Type B pancreatic cell (in vitro differentiated cells): ENCODE data around the gene SHROOM4. TPM values are rescaled to one million over a fixed set of nuclear protein-coding genes. Genes with fewer than 3 reads are reported as not detected.

ENCODE experiments used
- DNase-seq: peaks from one replicate; pipeline ENCODE4 v3.0.0; 2021; ENCODE audit warnings: mixed read lengths; ENCODE audit not compliant: unreplicated experiment; ENCODE audit errors: extremely low spot score
- H3K27ac Mint-ChIP-seq: 2 replicates; pipeline ENCODE4 v1.8.0; 2021; ENCODE audit warnings: mild to moderate bottlenecking, mixed read lengths
- H3K27me3 Mint-ChIP-seq: 2 replicates; pipeline ENCODE4 v1.8.0; 2021; ENCODE audit warnings: mixed read lengths
- H3K36me3 Mint-ChIP-seq: 2 replicates; pipeline ENCODE4 v1.8.0; 2021; ENCODE audit warnings: mixed read lengths
- H3K4me1 Mint-ChIP-seq: one replicate; pipeline ENCODE4 v1.8.0; 2021; ENCODE audit warnings: mixed read lengths; ENCODE audit not compliant: unreplicated experiment
- H3K4me3 Mint-ChIP-seq: 2 replicates; pipeline ENCODE4 v1.8.0; 2021; ENCODE audit warnings: mild to moderate bottlenecking, mixed read lengths
- H3K9me3 Mint-ChIP-seq: 2 replicates; pipeline ENCODE4 v1.8.0; 2021; ENCODE audit warnings: mixed read lengths
- CTCF ChIP-seq: fragments of 200-600 bp; sonication (generic); conservative IDR thresholded peaks from 2 replicates; pipeline ENCODE4 v1.5.0; 2021; ENCODE audit warnings: antibody characterized with exemption, mild to moderate bottlenecking
- total RNA-seq: library from RNA; stranded (reverse); gene quantifications from 2 replicates; pipeline ENCODE4 v1.2.1, GENCODE V29; 2021; ENCODE audit warnings: low replicate concordance

Gene SHROOM4
- total RNA-seq, 1 donor from 2014 or later, result 13.3 TPM

DNA sequence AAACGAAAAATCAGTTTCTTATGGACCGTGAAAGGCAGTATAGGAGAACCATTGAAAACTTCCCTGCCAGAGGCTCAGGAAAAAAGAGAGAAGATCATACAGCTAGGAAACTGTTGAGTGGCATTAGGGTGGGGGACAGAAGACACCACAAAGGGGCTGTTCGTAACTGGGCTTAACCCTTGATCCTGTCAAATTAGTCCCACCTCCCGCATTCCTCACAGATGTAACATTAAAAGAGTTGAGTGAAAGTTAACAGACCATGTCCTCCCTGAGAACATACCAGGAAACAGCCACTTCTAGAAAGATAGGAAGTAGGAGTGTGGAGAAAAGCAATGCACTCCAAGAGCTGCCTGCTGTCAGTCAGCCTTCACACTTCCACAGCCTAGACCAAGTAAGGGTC is 8.7 kb downstream of the SHROOM4 start:
- no peaks in the 10 kb centered on the region for H3K27me3 Mint-ChIP-seq
- peaks cover 15% of the 10 kb centered on the region for H3K4me1 Mint-ChIP-seq
- peak overlapping the region; percentile 71 for H3K4me3 Mint-ChIP-seq
- peak overlapping the region; percentile 85 for H3K27ac Mint-ChIP-seq
- TF ChIP-seq CTCF, result no peak
- peaks cover 9% of the 10 kb centered on the region for H3K36me3 Mint-ChIP-seq
- no peak for DNase-seq
- peaks cover 4% of the 10 kb centered on the region for H3K9me3 Mint-ChIP-seq

DNA sequence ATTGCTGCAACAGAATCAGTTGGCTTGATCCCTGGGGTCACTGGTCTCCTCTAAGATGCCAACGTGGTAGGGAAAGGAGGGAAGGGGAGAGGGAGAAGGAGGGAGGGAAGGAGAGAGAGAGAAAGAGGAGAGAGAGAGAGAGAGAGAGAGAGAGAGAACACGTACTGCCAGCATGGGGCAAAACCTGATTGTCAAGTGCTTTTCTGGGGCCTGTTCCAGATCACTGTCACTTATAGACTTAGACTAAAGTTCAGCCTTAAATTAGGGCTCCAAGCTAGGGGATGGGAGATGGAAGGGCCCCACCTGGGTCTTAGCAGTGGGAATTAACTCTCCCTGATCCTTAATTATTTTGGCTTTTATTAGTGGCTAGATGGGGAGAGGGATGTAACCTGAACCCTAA is 12.9 kb downstream of the SHROOM4 start:
- H3K27ac Mint-ChIP-seq, result no peak overlapping the region
- no peak for DNase-seq
- H3K4me3 Mint-ChIP-seq, result no peak overlapping the region
- H3K4me1 Mint-ChIP-seq, result peaks cover 26% of the 10 kb centered on the region
- H3K36me3 Mint-ChIP-seq, result peaks cover 4% of the 10 kb centered on the region
- H3K27me3 Mint-ChIP-seq, result no peaks in the 10 kb centered on the region
- no peak for TF ChIP-seq CTCF
- H3K9me3 Mint-ChIP-seq, result peaks cover 6% of the 10 kb centered on the region

DNA sequence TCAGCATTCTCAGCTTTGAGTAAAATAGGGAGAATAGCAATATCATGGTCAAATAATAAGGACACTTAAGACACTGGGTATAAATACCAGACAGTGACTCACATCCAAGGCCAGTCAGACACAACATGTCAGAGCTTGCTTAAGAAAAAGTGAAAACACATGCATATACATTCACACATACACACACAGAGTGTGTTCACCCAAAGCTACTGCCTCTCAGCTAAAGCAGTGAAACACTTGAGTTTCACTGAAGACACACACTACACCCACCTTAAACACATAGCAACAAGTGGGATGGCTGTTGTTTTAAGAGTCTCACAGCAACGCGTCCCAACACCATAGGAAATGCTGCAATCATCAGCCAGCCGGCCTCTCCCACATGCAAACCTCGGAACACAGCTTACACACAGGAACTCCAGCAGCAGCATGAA is 14.4 kb downstream of the SHROOM4 start:
- peaks cover 16% of the 10 kb centered on the region for H3K4me1 Mint-ChIP-seq

GRCh38 chrX:50798783-50799182 is 15.2 kb downstream of the SHROOM4 start:
- H3K27me3 Mint-ChIP-seq, result no peaks in the 10 kb centered on the region
- H3K27ac Mint-ChIP-seq, result no peak overlapping the region
- H3K4me1 Mint-ChIP-seq, result peaks cover 17% of the 10 kb centered on the region
- H3K9me3 Mint-ChIP-seq, result peaks cover 4% of the 10 kb centered on the region
- DNase-seq, result no peak
- H3K4me3 Mint-ChIP-seq, result no peak overlapping the region
- H3K36me3 Mint-ChIP-seq, result no peaks in the 10 kb centered on the region
- TF ChIP-seq CTCF, result no peak

More for the DNA sequence above, 14.4 kb downstream of the SHROOM4 start:
- Mint-ChIP-seq H3K27ac (peak overlapping the region; percentile 57), H3K9me3 (peaks cover 4% of the 10 kb centered on the region), H3K36me3 (no peaks in the 10 kb centered on the region), H3K27me3 (no peaks in the 10 kb centered on the region), H3K4me3 (no peak overlapping the region)
- DNase-seq, result no peak
- TF ChIP-seq CTCF, result no peak

GRCh38 chrX:50787099-50787498 is 26.9 kb downstream of the SHROOM4 start:
- H3K4me3 Mint-ChIP-seq, result no peak overlapping the region
- H3K27ac Mint-ChIP-seq, result no peak overlapping the region
- no peaks in the 10 kb centered on the region for H3K4me1 Mint-ChIP-seq
- H3K36me3 Mint-ChIP-seq, result no peaks in the 10 kb centered on the region
- H3K9me3 Mint-ChIP-seq, result no peaks in the 10 kb centered on the region
- no peak for TF ChIP-seq CTCF
- H3K27me3 Mint-ChIP-seq, result no peaks in the 10 kb centered on the region
- no peak for DNase-seq

GRCh38 chrX:50780144-50780543 is 33.9 kb downstream of the SHROOM4 start:
- no peak overlapping the region for H3K27ac Mint-ChIP-seq
- no peak for TF ChIP-seq CTCF
- H3K4me1 Mint-ChIP-seq, result no peaks in the 10 kb centered on the region
- H3K9me3 Mint-ChIP-seq, result peaks cover under 1% of the 10 kb centered on the region
- H3K4me3 Mint-ChIP-seq, result no peak overlapping the region
- no peak for DNase-seq
- H3K27me3 Mint-ChIP-seq, result no peaks in the 10 kb centered on the region
- H3K36me3 Mint-ChIP-seq, result no peaks in the 10 kb centered on the region
